Activated T-cell treated with anti-CD3 and anti-CD28 coated beads, Interleukin-2, amount 50 U/mL, for 4 hours (primary cell): ENCODE data around the gene SPATA31C1. TPM values are rescaled to one million over a fixed set of nuclear protein-coding genes. Genes with fewer than 3 reads are reported as not detected.
"Not testable (repeated sequence)": the region's sequence is repeated elsewhere in the genome, so short reads cannot be mapped to it uniquely, and the experiment has no call there.

Experiments
- ATAC-seq, 2 donors: fragments of 200-7000 bp; cut with Tn5 transposase; one replicate each; pipeline ENCODE4 v1.10.0; 2021
- DNase-seq: peaks from one replicate; pipeline ENCODE4 v3.0.0-alpha.2; 2020
- H3K27me3 Mint-ChIP-seq: one replicate; pipeline ENCODE4 v1.8.0; 2021; ENCODE audit warnings: low read depth, mixed read lengths
- H3K36me3 Mint-ChIP-seq: one replicate; pipeline ENCODE4 v1.8.0; 2022; ENCODE audit warnings: mixed read lengths; ENCODE audit not compliant: insufficient read depth
- H3K4me1 Mint-ChIP-seq: one replicate; pipeline ENCODE4 v1.8.0; 2021; ENCODE audit warnings: low read depth, mixed read lengths
- H3K4me3 Mint-ChIP-seq: one replicate; pipeline ENCODE4 v1.8.0; 2021; ENCODE audit warnings: mild to moderate bottlenecking, moderate library complexity, mixed read lengths
- H3K9me3 Mint-ChIP-seq: one replicate; pipeline ENCODE4 v1.8.0; 2021; ENCODE audit warnings: mixed read lengths
- total RNA-seq, 3 donors: library from RNA; stranded (reverse); gene quantifications; one replicate each; pipeline ENCODE4 v1.2.1, GENCODE V29; 2021

Gene SPATA31C1
- not detected for total RNA-seq

- DNase-seq, H3K4me1 Mint-ChIP-seq, H3K27me3 Mint-ChIP-seq, ATAC-seq, H3K4me3 Mint-ChIP-seq, H3K36me3 Mint-ChIP-seq, H3K9me3 Mint-ChIP-seq: not testable (repeated sequence)
Observed at GRCh38 chr9:87917662-87918061, at the start of gene SPATA31C1. TSS of gene SPATA31C1 (plus strand) at chr9:87917962.

- ATAC-seq = no peak
- no peaks in the 10 kb centered on the region for H3K36me3 Mint-ChIP-seq
- no peaks in the 10 kb centered on the region for H3K4me1 Mint-ChIP-seq
- no peaks in the 10 kb centered on the region for H3K9me3 Mint-ChIP-seq
- H3K27me3 Mint-ChIP-seq = peaks cover 2% of the 10 kb centered on the region
- DNase-seq = no peak
- H3K4me3 Mint-ChIP-seq = no peak overlapping the region
Observed at GRCh38 chr9:87868175-87868574, 49.6 kb upstream of the SPATA31C1 start.

- no peak for DNase-seq
- ATAC-seq = no peak
- Mint-ChIP-seq H3K36me3 (no peaks in the 10 kb centered on the region), H3K4me3 (no peak overlapping the region), H3K9me3 (no peaks in the 10 kb centered on the region), H3K4me1 (no peaks in the 10 kb centered on the region), H3K27me3 (peaks cover 2% of the 10 kb centered on the region)
Observed at GRCh38 chr9:87868635-87869034, 49.1 kb upstream of the SPATA31C1 start.

GRCh38 chr9:87869082-87869481 is 48.7 kb upstream of the SPATA31C1 start:
- H3K4me1 Mint-ChIP-seq = no peaks in the 10 kb centered on the region
- no peak overlapping the region for H3K4me3 Mint-ChIP-seq
- no peak for ATAC-seq
- no peaks in the 10 kb centered on the region for H3K9me3 Mint-ChIP-seq
- DNase-seq = no peak
- H3K36me3 Mint-ChIP-seq = no peaks in the 10 kb centered on the region
- H3K27me3 Mint-ChIP-seq = peaks cover 2% of the 10 kb centered on the region

- H3K27me3 Mint-ChIP-seq = peaks cover 5% of the 10 kb centered on the region
- H3K36me3 Mint-ChIP-seq = no peaks in the 10 kb centered on the region
- no peaks in the 10 kb centered on the region for H3K9me3 Mint-ChIP-seq
- DNase-seq (no peak), ATAC-seq (no peak)
- no peak overlapping the region for H3K4me3 Mint-ChIP-seq
- no peaks in the 10 kb centered on the region for H3K4me1 Mint-ChIP-seq
Observed at GRCh38 chr9:87871425-87872078, 46.2 kb upstream of the SPATA31C1 start.

GRCh38 chr9:87872079-87872624 is 45.6 kb upstream of the SPATA31C1 start:
- Mint-ChIP-seq H3K4me1 (no peaks in the 10 kb centered on the region), H3K4me3 (no peak overlapping the region), H3K9me3 (no peaks in the 10 kb centered on the region), H3K27me3 (peaks cover 5% of the 10 kb centered on the region), H3K36me3 (no peaks in the 10 kb centered on the region)
- no peak for ATAC-seq
- no peak for DNase-seq

GRCh38 chr9:87873607-87874303 is 44.0 kb upstream of the SPATA31C1 start:
- Mint-ChIP-seq H3K27me3 (peaks cover 8% of the 10 kb centered on the region), H3K4me1 (peaks cover 2% of the 10 kb centered on the region), H3K9me3 (no peaks in the 10 kb centered on the region), H3K4me3 (no peak overlapping the region), H3K36me3 (no peaks in the 10 kb centered on the region)
- DNase-seq (no peak), ATAC-seq (no peak)

GRCh38 chr9:87874304-87874623 is 43.5 kb upstream of the SPATA31C1 start:
- Mint-ChIP-seq H3K27me3 (peaks cover 9% of the 10 kb centered on the region), H3K4me3 (no peak overlapping the region), H3K36me3 (no peaks in the 10 kb centered on the region), H3K9me3 (no peaks in the 10 kb centered on the region), H3K4me1 (peaks cover 3% of the 10 kb centered on the region)
- ATAC-seq = no peak
- DNase-seq = no peak

- peaks cover 9% of the 10 kb centered on the region for H3K27me3 Mint-ChIP-seq
- H3K4me1 Mint-ChIP-seq = peaks cover 3% of the 10 kb centered on the region
- no peak for ATAC-seq
- H3K9me3 Mint-ChIP-seq = no peaks in the 10 kb centered on the region
- H3K36me3 Mint-ChIP-seq = no peaks in the 10 kb centered on the region
- DNase-seq = no peak
- no peak overlapping the region for H3K4me3 Mint-ChIP-seq
Observed at GRCh38 chr9:87875060-87875459, 42.7 kb upstream of the SPATA31C1 start.

GRCh38 chr9:87875831-87876545 is 41.8 kb upstream of the SPATA31C1 start:
- DNase-seq = no peak
- H3K27me3 Mint-ChIP-seq = peaks cover 10% of the 10 kb centered on the region

GRCh38 chr9:87876708-87877107 is 41.1 kb upstream of the SPATA31C1 start:
- H3K27me3 Mint-ChIP-seq = peaks cover 10% of the 10 kb centered on the region
- no peaks in the 10 kb centered on the region for H3K36me3 Mint-ChIP-seq
- no peak overlapping the region for H3K4me3 Mint-ChIP-seq
- peaks cover 3% of the 10 kb centered on the region for H3K4me1 Mint-ChIP-seq
- no peak for ATAC-seq
- DNase-seq = no peak
- H3K9me3 Mint-ChIP-seq = no peaks in the 10 kb centered on the region

More at GRCh38 chr9:87875831-87876545, 41.8 kb upstream of the SPATA31C1 start:
- Mint-ChIP-seq H3K9me3 (no peaks in the 10 kb centered on the region), H3K4me3 (no peak overlapping the region), H3K4me1 (peaks cover 3% of the 10 kb centered on the region), H3K36me3 (no peaks in the 10 kb centered on the region)
- no peak for ATAC-seq

- DNase-seq (no peak), ATAC-seq (peak; percentile 57 to 74)
- Mint-ChIP-seq H3K36me3 (no peaks in the 10 kb centered on the region), H3K27me3 (peaks cover 10% of the 10 kb centered on the region), H3K4me1 (peaks cover 3% of the 10 kb centered on the region), H3K4me3 (no peak overlapping the region), H3K9me3 (no peaks in the 10 kb centered on the region)
Observed at GRCh38 chr9:87878989-87879511, 38.7 kb upstream of the SPATA31C1 start.

- H3K36me3 Mint-ChIP-seq = no peaks in the 10 kb centered on the region
- DNase-seq = no peak
- peaks cover 10% of the 10 kb centered on the region for H3K27me3 Mint-ChIP-seq
- H3K4me3 Mint-ChIP-seq = no peak overlapping the region
- H3K9me3 Mint-ChIP-seq = no peaks in the 10 kb centered on the region
- H3K4me1 Mint-ChIP-seq = peaks cover 3% of the 10 kb centered on the region
- no peak for ATAC-seq
Observed at GRCh38 chr9:87880116-87880515, 37.6 kb upstream of the SPATA31C1 start.

- Mint-ChIP-seq H3K4me1 (peaks cover 3% of the 10 kb centered on the region), H3K9me3 (no peaks in the 10 kb centered on the region), H3K36me3 (no peaks in the 10 kb centered on the region), H3K4me3 (no peak overlapping the region), H3K27me3 (peaks cover 12% of the 10 kb centered on the region)
- ATAC-seq (no peak), DNase-seq (no peak)
Observed at GRCh38 chr9:87880683-87881082, 37.1 kb upstream of the SPATA31C1 start.
